ENCODE results near the gene RPRD1A.

- TF ChIP-seq POLR2A (IDR thresholded peaks at IDR 0.05) (no peak), CTCF (IDR thresholded peaks at IDR 0.05) (no peak)
Measured at GRCh38 chr18:36025025-36025424, 42.3 kb downstream of the RPRD1A start.

Data from testis (tissue), 2 donors.